Measurements from ENCODE around the gene UBE2D4.

GRCh38 chr7:43933902-43934560, 7.8 kb downstream of the UBE2D4 start:
- TF ChIP-seq, protein P1, sequence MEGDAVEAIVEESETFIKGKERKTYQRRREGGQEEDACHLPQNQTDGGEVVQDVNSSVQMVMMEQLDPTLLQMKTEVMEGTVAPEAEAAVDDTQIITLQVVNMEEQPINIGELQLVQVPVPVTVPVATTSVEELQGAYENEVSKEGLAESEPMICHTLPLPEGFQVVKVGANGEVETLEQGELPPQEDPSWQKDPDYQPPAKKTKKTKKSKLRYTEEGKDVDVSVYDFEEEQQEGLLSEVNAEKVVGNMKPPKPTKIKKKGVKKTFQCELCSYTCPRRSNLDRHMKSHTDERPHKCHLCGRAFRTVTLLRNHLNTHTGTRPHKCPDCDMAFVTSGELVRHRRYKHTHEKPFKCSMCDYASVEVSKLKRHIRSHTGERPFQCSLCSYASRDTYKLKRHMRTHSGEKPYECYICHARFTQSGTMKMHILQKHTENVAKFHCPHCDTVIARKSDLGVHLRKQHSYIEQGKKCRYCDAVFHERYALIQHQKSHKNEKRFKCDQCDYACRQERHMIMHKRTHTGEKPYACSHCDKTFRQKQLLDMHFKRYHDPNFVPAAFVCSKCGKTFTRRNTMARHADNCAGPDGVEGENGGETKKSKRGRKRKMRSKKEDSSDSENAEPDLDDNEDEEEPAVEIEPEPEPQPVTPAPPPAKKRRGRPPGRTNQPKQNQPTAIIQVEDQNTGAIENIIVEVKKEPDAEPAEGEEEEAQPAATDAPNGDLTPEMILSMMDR (IDR thresholded peaks at IDR 0.05) = no peak
- no peak for TF ChIP-seq POLR2A (IDR thresholded peaks at IDR 0.05)
- TF ChIP-seq POLR2AphosphoS5 (IDR thresholded peaks at IDR 0.05) = no peak
- no peak for TF ChIP-seq EP300 (IDR thresholded peaks at IDR 0.05)
